AG04450 (cell line): Measurements from ENCODE around the gene ZNF462. TPM values are rescaled to one million over a fixed set of nuclear protein-coding genes. Genes with fewer than 3 reads are reported as not detected.
A peak's percentile ranks its signal among the peaks of the same experiment; 100 is the strongest.

Source experiments
- CTCF ChIA-PET: fragments of 300-600, 350-600 bp; formaldehyde crosslinking; extraction: SDS; loops from one replicate; lab custom pipeline; 2022; ENCODE audit warnings: antibody characterized with exemption, inconsistent platforms; lab: Charles Lee
- POLR2A ChIA-PET: fragments of 350-600 bp; formaldehyde crosslinking; extraction: SDS; loops from one replicate; lab custom pipeline; 2021; ENCODE audit warnings: antibody characterized with exemption, inconsistent platforms; lab: Yijun Ruan, JAX
- DNase-seq: peaks from one replicate; pipeline ENCODE4 v3.0.0-alpha.2; 2011; ENCODE audit warnings: low read depth, low spot score
- H3K27ac ChIP-seq: one replicate; pipeline ENCODE4 v1.5.1; 2012; ENCODE audit warnings: low read depth, low read length, control low read depth
- H3K27me3 ChIP-seq: one replicate; pipeline ENCODE4 v1.6.0; 2012; ENCODE audit warnings: low read length; ENCODE audit not compliant: control insufficient read depth, insufficient read depth
- H3K4me3 ChIP-seq: 2 replicates; pipeline ENCODE4 v1.5.1; 2011; ENCODE audit warnings: mild to moderate bottlenecking, low read depth, low read length, control low read depth
- H3K9me3 ChIP-seq: 2 replicates; pipeline ENCODE4 v1.5.1; 2012; ENCODE audit warnings: low read length; ENCODE audit not compliant: control insufficient read depth, insufficient read depth
- CTCF ChIP-seq: IDR thresholded peaks from 2 replicates; pipeline ENCODE4 v1.5.1; 2011; ENCODE audit warnings: low read depth, low read length, control low read depth, inconsistent platforms
- polyA plus RNA-seq: library from polyadenylated mRNA; depleted of rRNA; stranded (reverse); fragments of >200 nt; gene quantifications from 2 replicates; pipeline ENCODE4 v1.2.3, GENCODE V29; 2011

The ZNF462 gene
- polyA plus RNA-seq, 1 experiment: 7.5 TPM

GRCh38 chr9:106916466-106917235, 53.7 kb downstream of the ZNF462 start:
- Histone ChIP-seq H3K9me3 (no peaks in the 10 kb centered on the region), H3K4me3 (no peak overlapping the region), H3K27ac (peak overlapping the region; percentile 48), H3K27me3 (no peaks in the 10 kb centered on the region)
- TF ChIP-seq CTCF: no peak
- ChIA-PET POLR2A (interaction anchor here (0.7 to 0.8 kb wide), 2 partner anchors 36 to 39 kb away, joined by 3 to 4 read pairs; no protein-coding TSS in a partner anchor), CTCF (interaction anchor here (0.7 kb wide), 1 partner anchor 12 kb away, joined by 6 read pairs; no protein-coding TSS in a partner anchor)
- DNase-seq: peak; percentile 78

GRCh38 chr9:106918825-106919509, 56.0 kb downstream of the ZNF462 start:
- TF ChIP-seq CTCF: no peak
- Histone ChIP-seq H3K9me3 (no peaks in the 10 kb centered on the region), H3K27me3 (no peaks in the 10 kb centered on the region), H3K27ac (no peak overlapping the region), H3K4me3 (no peak overlapping the region)
- ChIA-PET POLR2A (no interaction called here), CTCF (interaction anchor here (1.2 kb wide), 1 partner anchor 41 kb away, joined by 3 read pairs; no protein-coding TSS in a partner anchor)
- no peak for DNase-seq

- Histone ChIP-seq H3K27me3 (no peaks in the 10 kb centered on the region), H3K9me3 (no peaks in the 10 kb centered on the region), H3K27ac (no peak overlapping the region), H3K4me3 (no peak overlapping the region)
- POLR2A ChIA-PET: no interaction called here
- CTCF ChIA-PET: interaction anchor here (1.0 kb wide), 1 partner anchor 52 kb away, joined by 4 read pairs; no protein-coding TSS in a partner anchor
- no peak for DNase-seq
- TF ChIP-seq CTCF: no peak
Measured at GRCh38 chr9:106920091-106920490, 57.1 kb downstream of the ZNF462 start.

GRCh38 chr9:106920701-106921283, 57.8 kb downstream of the ZNF462 start:
- CTCF ChIA-PET: interaction anchor here (0.9 kb wide), 1 partner anchor 43 kb away, joined by 3 read pairs; no protein-coding TSS in a partner anchor

More at GRCh38 chr9:106920701-106921283, 57.8 kb downstream of the ZNF462 start:
- Histone ChIP-seq H3K27me3 (no peaks in the 10 kb centered on the region), H3K4me3 (no peak overlapping the region), H3K27ac (peak overlapping the region; percentile 87), H3K9me3 (no peaks in the 10 kb centered on the region; the same call in 1 of the 2 replicates)
- DNase-seq: no peak
- TF ChIP-seq CTCF: no peak
- POLR2A ChIA-PET: interaction anchor here (1.2 kb wide), 2 partner anchors 42 to 56 kb away, joined by 4 read pairs; no protein-coding TSS in a partner anchor
